Astrocyte (in vitro differentiated cells and primary cell): ENCODE results near the gene WDR54.

Experiments used
- CTCF ChIP-seq: IDR thresholded peaks from 2 replicates; pipeline ENCODE4 v1.5.1; 2011; ENCODE audit warnings: low read depth, mild to moderate bottlenecking, inconsistent platforms, low read length, moderate library complexity; ENCODE audit not compliant: insufficient read depth
- EZH2 ChIP-seq: IDR thresholded peaks from 2 replicates; pipeline ENCODE4 v1.6.1; 2012; ENCODE audit warnings: mild to moderate bottlenecking, low read length, inconsistent platforms; ENCODE audit not compliant: insufficient read depth

- TF ChIP-seq CTCF (no peak), EZH2 (no peak)
Measured at GRCh38 chr2:74457549-74458131, 36.1 kb downstream of the WDR54 start.
